Measurements from ENCODE around the gene GAPT.

GAPT gene

DNA sequence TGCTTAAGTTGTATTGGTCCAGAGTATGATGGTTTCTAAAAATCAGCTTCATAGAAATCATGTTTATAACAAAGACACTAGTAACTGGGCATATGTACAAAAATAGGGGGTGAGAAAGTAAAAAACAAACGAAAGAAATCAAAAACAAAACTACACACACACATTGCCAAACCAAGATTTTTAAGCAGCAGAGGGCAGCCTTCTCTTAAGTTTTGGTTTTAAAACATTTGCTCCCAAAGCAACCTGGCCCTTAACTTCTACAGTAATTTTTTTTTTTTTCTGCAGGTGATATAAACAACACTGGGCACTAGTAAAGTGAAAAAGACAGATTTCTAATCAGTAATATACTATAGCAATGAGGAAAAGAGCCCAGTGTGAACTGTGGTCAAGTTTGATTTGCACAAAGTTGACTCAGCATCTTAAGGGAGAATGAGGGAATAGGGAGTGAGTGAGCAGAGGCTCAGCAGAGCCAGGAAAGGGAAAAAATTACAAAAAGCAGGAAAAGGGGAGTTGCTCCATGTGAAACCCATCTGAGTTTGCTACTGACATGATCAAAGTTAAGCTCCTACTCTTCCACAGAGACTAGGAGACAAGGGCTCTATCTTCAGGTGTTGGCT is 13.4 kb upstream of the GAPT start:
- TF ChIP-seq, protein P1, sequence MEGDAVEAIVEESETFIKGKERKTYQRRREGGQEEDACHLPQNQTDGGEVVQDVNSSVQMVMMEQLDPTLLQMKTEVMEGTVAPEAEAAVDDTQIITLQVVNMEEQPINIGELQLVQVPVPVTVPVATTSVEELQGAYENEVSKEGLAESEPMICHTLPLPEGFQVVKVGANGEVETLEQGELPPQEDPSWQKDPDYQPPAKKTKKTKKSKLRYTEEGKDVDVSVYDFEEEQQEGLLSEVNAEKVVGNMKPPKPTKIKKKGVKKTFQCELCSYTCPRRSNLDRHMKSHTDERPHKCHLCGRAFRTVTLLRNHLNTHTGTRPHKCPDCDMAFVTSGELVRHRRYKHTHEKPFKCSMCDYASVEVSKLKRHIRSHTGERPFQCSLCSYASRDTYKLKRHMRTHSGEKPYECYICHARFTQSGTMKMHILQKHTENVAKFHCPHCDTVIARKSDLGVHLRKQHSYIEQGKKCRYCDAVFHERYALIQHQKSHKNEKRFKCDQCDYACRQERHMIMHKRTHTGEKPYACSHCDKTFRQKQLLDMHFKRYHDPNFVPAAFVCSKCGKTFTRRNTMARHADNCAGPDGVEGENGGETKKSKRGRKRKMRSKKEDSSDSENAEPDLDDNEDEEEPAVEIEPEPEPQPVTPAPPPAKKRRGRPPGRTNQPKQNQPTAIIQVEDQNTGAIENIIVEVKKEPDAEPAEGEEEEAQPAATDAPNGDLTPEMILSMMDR (IDR thresholded peaks at IDR 0.05; ENCODE audit: insufficient read depth, low read length, poor library complexity, severe bottlenecking): no peak
- no peak for TF ChIP-seq EZH2phosphoT487 (conservative IDR thresholded peaks at IDR 0.05; ENCODE audit: low read length)
- H4K20me1 ChIP-seq (ENCODE audit: low read depth, low read length): no peaks in the 10 kb centered on the region
- H3K36me3 ChIP-seq (ENCODE audit: low read length): no peaks in the 10 kb centered on the region
- no peaks in the 10 kb centered on the region for H3F3A ChIP-seq (ENCODE audit: insufficient read depth)
- H2AFZ ChIP-seq (ENCODE audit: low read depth, low read length, severe bottlenecking): no peak overlapping the region
- H3K9me3 ChIP-seq (ENCODE audit: insufficient read depth, low read length): 0 out of 2 replicates have a peak, but pooled peaks cover 8% of the 10 kb centered on the region
- H3K9me2 ChIP-seq (replicated peaks; ENCODE audit: insufficient read depth, low read length): no peaks in the 10 kb centered on the region
- no peak overlapping the region for H3K9ac ChIP-seq (ENCODE audit: low read length)
- no peaks in the 10 kb centered on the region for H3K79me2 ChIP-seq (ENCODE audit: insufficient read depth, low read length)
- H3K4me3 ChIP-seq (ENCODE audit: insufficient read depth, low read length, poor library complexity, severe bottlenecking): no peak overlapping the region
- no peaks in the 10 kb centered on the region for H3K27me3 ChIP-seq (ENCODE audit: low read length)
- H3K27ac ChIP-seq (ENCODE audit: low read depth, low read length): no peak overlapping the region
- H3K4me2 ChIP-seq (ENCODE audit: low read depth, low read length, poor library complexity, severe bottlenecking): no peak overlapping the region

DNA sequence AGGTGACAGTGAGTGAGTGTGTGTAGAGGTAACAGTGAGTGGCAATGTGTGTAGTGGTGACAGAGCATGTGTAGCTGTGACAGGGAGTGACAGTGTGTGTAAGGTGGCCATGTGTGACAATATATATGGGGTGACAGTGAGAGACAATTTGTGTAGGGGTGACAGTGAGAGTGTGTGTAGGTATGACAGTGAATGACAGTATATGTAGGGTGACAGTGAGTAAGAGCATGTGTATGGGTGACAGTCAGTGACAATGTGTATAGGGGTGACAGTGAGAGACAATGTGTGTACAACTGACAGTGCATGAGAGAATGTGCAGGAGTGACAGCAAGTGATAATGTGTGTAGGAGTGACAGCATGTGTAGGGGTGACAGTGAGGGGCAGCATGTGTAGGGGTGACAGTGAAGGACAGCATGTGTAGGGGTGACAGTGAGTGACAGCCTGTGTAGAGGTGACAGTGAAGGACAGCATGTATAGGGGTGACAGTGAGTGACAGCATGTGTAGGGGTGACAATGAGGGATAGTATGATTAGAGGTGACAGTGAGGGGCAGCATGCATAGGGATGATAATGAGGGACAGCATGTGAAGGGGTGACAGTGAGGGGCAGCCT is 10.1 kb upstream of the GAPT start:
- H3K79me2 ChIP-seq (ENCODE audit: insufficient read depth, low read length): no peaks in the 10 kb centered on the region
- no peak overlapping the region for H3K27ac ChIP-seq (ENCODE audit: low read depth, low read length)
- no peak overlapping the region for H2AFZ ChIP-seq (ENCODE audit: low read depth, low read length, severe bottlenecking)
- H3K4me3 ChIP-seq (ENCODE audit: insufficient read depth, low read length, poor library complexity, severe bottlenecking): no peak overlapping the region
- H4K20me1 ChIP-seq (ENCODE audit: low read depth, low read length): no peaks in the 10 kb centered on the region
- no peaks in the 10 kb centered on the region for H3K9me2 ChIP-seq (replicated peaks; ENCODE audit: insufficient read depth, low read length)
- no peak overlapping the region for H3K4me2 ChIP-seq (ENCODE audit: low read depth, low read length, poor library complexity, severe bottlenecking)
- H3K9me3 ChIP-seq (ENCODE audit: insufficient read depth, low read length): no peaks in the 10 kb centered on the region
- no peaks in the 10 kb centered on the region for H3K27me3 ChIP-seq (ENCODE audit: low read length)
- TF ChIP-seq, protein P1 (IDR thresholded peaks at IDR 0.05; ENCODE audit: insufficient read depth, low read length, poor library complexity, severe bottlenecking): no peak
- TF ChIP-seq EZH2phosphoT487 (conservative IDR thresholded peaks at IDR 0.05; ENCODE audit: low read length): no peak
- no peaks in the 10 kb centered on the region for H3K36me3 ChIP-seq (ENCODE audit: low read length)
- H3K9ac ChIP-seq (ENCODE audit: low read length): no peak overlapping the region
- H3F3A ChIP-seq (ENCODE audit: insufficient read depth): no peaks in the 10 kb centered on the region

DNA sequence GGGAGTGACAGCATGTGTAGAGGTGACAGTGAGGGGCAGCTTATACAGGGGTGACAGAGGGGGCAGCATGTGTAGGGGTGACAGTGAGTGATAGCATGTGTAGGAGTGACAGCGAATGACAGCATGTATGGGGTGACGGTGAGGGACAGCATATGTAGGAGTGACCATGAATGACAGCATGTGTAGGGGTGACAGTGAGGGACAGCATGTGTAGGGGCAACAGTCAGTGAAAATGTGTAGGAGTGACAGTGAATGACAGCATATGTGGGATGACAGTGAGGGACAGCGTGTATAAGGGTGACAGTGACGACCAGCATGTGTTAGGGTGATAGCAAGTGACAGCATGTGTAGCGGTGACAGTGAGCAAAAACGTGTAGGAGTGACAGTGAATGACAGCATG is 9.4 kb upstream of the GAPT start:
- no peaks in the 10 kb centered on the region for H3F3A ChIP-seq (ENCODE audit: insufficient read depth)
- H3K9ac ChIP-seq (ENCODE audit: low read length): no peak overlapping the region
- H3K4me3 ChIP-seq (ENCODE audit: insufficient read depth, low read length, poor library complexity, severe bottlenecking): no peak overlapping the region
- H3K27ac ChIP-seq (ENCODE audit: low read depth, low read length): no peak overlapping the region
- H3K79me2 ChIP-seq (ENCODE audit: insufficient read depth, low read length): no peaks in the 10 kb centered on the region
- H3K27me3 ChIP-seq (ENCODE audit: low read length): no peaks in the 10 kb centered on the region
- no peaks in the 10 kb centered on the region for H3K36me3 ChIP-seq (ENCODE audit: low read length)
- no peaks in the 10 kb centered on the region for H4K20me1 ChIP-seq (ENCODE audit: low read depth, low read length)
- H3K9me2 ChIP-seq (replicated peaks; ENCODE audit: insufficient read depth, low read length): no peaks in the 10 kb centered on the region
- no peak overlapping the region for H2AFZ ChIP-seq (ENCODE audit: low read depth, low read length, severe bottlenecking)
- no peaks in the 10 kb centered on the region for H3K9me3 ChIP-seq (ENCODE audit: insufficient read depth, low read length)
- TF ChIP-seq EZH2phosphoT487 (conservative IDR thresholded peaks at IDR 0.05; ENCODE audit: low read length): no peak
- TF ChIP-seq, protein P1 (IDR thresholded peaks at IDR 0.05; ENCODE audit: insufficient read depth, low read length, poor library complexity, severe bottlenecking): no peak
- H3K4me2 ChIP-seq (ENCODE audit: low read depth, low read length, poor library complexity, severe bottlenecking): no peak overlapping the region
